HG02623 (cell line): Measurements from ENCODE around the gene CMSS1.

Source experiments
- ATAC-seq: cut with Tn5 transposase; IDR thresholded peaks from one replicate; pipeline ENCODE4 v1.9.1; 2021; ENCODE audit warnings: moderate library complexity; ENCODE audit not compliant: unreplicated experiment

The CMSS1 gene

DNA sequence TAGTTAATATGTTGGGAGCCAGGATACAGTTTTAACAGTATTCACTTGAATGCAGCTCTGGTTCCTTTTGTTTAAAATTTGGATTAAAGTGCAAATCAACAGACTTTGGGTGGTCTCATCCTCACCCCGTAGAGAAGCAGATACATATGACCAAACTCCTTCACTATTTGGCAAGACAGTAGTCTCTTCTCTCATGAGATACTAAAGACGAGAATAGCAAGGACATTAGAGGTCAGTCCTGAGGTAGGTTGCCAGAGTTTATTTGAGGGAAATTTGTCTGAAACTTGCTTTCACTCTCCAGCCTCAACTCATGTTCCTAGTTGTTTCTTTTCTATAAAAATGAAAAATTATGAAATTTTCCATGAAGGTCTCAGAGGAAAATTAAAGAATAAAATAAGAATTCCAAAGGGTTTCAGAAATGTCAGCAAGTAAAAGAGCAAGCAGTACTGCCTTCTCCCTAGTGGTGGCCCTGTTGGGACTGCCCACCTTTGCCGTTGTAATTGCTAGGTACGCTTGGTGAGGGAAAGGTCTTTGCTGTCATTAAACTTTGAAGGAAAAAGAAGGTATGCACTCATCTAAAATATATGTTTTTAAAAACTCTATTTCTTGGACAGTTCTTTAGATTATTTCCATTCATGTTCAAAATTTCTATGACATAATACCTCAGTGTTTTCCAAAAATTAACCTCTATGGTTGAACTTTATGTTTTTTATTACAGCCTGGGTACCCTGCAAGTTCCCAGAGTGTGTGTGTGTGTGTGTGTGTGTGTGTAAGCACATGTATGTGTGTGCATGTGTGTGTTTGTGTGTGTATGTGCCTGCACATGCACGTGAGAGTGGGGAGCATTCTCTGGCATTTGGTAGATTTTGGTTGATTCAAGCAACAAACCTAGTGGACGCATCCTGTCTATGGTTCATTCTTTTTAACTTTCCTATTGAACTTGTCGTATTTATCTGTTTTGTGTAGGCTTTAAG is 111.4 kb downstream of the CMSS1 start:
- ATAC-seq, result no peak

DNA sequence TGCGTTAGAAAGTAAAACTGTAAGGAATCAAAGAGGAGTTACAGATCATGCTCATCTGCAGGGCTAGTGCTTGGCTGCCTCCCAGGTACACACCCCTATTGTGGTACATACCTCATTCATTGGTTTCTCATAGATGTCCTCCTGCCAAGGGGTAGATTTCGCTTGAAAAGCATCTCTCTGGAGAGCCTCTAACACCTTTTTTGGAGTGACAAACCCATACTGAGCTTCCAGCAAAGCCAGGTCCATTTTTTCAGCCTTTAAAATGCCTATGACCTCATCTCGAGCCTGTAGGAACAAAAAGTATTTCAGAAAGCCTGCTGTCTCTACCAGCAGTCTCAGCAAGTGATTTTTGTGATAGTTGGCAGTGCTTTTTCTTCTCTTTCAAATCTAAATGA is 112.1 kb downstream of the CMSS1 start:
- ATAC-seq, result no peak

DNA sequence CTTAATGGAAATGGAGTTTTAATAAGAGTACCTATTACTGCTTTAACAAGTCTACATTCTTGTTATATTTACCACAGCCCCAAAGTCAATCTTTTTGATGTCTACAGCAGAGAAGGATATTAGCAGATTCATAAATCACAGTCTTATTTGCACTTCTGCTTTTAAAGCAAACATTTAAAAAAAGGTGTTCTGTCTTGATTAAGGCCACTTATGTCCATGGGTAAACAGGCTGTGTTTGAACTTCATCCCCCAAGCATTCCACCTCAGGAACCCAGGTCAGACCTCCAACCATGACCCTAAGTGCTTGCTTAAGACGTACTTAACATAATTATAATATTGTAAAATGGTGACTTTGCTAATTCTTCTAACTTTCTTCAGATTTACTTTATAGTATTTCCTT is 113.4 kb downstream of the CMSS1 start:
- ATAC-seq, result no peak

DNA sequence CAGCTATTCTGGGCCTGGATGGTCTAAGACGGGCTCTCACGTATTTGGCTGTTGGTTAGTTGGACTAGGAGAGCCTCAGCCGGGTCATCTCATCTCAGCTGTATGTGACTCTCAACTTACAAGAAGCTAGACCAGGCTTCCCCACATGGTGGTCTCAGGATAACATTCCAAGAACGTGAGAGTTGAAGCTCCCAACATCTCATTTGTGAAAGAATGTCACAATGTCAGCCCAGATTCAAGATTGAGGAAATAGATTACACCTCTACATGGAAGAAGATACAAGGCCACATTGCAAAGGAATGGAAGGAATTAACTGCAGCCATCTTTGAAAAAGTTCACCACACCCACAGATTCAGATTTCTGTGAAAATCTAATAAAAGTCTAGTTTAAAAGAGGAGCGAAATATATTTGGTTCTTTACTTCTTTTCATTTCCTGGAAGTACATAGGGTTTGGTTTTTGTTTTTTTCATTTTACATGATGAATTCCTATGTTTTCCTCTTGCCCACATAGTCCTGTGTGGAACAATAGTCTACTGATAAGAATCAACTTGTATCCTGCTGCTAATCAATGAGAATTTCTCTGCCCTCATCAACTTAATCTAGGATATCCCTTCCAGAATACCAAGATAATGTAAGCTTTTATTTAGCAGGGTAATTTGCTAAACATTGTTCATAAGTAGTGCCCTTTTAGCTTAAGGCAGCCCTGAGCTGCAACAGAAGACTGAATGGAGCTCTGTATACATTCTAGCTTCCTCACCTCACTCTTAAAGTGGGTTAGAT is 116.5 kb downstream of the CMSS1 start:
- ATAC-seq, result no peak

DNA sequence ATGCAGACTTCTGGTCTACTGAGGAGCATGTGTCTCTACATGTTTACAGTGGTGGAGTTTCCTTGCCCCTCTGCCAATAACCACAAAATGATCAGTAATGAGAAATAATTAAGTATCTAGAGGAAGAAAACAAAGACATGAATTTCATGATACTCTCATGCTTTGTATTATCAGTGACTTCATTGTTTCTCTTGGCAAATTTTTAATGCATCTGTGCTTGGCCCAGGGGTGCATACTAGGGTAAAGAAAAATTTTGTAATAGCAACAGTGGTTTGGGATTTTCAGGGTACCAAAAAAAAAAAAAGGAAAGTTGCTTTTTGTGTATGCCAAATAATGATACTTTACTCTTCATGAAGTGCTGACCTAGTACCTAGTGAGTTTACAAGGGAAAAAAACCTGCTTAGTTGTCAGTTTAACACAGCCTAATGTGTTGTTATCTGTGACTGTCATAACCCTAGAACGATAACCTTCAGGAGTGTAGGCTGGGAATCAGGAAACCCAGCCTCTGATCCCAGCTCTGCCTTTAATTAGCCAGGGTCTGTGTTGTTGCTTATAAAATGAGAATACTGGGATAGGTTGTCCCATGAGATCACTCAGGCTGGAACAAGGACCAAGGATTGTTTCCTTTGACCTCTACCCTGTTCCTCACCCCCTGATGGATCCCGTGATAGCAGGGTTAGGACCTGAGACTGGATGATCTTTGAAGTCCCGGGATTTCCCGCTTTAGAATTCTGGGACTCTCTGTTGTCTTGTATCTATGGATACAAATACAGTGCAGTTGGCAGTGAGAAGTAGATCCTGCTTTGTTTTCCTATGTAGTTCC is 117.5 kb downstream of the CMSS1 start:
- ATAC-seq, result no peak

DNA sequence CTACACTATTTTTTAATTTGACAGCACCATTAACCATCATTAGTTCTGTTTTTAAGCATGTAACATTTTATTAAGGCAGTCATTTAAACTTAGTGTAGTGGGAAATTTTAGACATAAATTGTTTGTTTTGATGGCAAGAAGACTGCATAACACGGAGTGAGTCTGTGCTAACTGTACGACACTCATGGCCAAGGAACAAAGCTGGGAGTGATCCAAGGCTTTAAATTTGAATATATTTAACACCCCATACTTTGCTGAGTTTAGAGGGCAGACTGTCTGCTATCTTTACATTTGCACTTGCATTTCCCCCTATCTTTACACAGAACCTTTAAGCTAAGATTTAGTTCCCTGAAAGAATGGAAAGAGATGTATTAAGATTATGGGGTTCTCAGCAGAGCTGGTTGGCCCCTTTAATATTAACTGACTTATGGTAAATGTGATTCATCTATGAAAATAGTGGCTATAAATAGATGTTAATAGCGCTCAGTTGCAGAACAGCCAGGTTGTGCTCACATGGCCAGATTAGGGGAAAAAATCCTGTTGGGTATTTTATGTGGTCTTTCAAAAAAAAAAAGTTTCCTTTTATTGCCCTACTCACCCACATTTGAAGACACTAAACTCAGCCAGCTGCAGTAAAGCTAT is 120.7 kb downstream of the CMSS1 start:
- ATAC-seq, result no peak

DNA sequence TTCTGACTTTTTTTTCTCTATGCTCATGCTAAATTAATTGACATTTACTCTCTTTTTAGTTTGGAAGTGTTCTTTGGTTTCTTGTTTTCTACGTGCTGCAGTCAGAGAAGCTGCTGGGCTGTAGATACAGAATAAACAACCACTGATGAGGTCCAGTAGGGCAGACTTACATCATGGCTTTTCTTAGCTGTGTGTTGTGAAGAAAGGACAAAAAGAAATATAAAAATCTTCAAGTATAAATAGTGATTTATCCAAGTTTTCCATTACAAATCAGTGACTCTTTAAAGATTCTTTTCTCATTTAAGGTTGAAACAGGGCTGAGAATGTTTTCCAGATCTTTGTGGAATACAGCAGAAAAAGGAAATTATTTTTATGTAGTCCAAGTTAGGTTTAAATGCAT is 122.2 kb downstream of the CMSS1 start:
- no peak for ATAC-seq

DNA sequence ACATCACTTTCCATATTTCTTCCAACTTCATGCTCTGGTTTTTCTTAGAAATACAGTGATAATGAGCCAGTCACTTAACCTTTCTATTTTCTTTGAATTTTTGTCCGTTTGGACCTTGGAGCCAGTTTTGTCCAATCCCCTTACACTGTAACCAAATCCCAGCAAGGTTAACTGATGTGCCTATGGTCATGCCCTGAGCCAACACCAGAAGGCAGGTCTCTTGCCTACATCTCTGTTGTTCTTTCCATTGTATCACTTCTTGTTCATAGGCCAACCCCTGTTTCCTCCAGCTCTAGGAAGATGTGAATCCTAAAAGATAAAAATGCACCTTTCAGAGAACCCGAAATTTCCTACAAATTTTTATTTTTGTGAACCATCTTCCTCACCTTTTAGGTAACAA is 122.7 kb downstream of the CMSS1 start:
- ATAC-seq, result no peak

DNA sequence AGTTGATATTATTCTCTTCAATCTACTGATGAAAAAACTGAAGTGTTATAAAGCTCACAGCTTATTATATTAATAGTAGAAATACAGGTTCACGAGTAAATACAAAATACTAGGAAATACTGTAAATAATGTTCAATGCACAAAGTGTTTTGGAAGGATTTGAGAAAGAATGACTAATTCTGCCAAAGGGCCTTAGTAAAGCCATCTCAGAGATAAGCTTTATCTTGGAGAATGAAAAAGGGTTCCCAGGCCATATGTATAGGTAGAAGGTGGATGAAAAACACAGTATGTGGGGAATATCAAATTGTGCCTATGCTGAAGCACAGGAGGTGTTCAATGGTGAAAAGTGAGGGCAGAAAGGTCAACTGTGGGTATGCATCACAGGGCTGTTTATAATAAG is 123.5 kb downstream of the CMSS1 start:
- ATAC-seq, result no peak

DNA sequence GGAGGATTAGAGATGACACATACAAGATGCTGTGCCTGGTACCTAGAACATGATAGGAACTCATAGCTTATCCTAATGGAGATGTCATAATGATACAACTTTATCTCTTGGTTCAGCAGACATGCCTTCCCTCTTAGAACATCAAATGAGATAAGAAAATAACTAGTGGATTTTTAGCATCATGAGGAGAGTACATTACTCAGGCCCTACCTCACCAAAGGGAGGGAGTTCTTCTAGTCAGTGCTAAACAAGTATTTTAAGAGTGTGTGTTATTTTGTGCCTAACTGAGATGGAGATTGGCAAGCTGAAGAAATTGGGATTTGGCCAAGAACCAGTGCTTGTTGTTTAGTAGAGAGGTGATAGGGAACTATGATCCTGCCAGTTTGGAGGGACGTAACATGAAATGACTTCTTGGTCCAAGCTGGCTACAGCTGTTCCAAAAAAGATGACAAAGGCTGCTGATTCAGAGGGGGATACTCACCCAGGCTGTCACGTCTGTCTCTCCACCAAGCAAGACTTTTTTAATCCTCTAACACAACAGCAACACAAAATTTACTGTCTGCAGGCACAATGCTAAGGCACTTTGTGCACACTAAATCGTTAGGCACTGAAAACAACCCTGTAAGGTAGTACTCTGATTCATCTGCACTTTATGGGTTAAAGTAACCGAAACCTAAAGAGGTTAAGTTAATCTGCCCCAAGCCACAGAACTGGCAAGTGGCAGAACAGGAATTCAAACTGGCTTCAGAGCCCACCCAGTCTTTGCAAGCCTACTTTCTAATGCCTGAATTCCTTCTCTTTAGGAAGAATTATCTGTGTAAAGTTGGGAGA is 126.5 kb downstream of the CMSS1 start:
- no peak for ATAC-seq

DNA sequence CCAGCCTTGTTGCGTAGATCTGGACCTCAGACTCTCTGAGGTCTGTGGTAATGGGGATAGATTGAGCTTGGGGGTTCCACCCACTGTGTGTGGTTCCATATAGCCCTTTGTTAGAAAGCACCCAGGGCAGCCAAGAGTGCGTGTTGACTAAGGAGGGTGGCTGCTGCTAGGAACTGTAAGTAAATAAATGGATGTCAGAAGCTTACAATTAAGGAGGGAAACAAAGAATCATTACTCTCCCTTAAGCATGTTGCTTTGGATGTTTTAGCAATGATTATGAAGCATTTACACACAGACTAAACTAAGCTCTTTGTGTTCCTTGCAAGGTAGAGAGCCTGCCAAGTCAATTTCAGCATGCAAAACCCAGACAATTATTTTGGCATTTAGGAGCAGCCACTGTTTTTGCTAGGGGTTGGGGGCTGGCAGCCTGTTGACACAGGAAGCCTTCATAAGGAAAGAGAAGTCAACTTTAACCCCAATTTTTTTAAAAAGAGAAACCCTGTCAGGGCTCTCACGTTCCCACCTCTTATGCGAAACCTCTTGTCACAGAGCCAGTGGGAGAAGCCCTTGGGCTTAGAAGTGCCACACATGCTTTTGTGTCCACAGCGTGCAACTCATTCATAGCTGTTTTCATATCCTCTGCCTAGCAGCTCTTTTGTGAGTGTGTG is 127.8 kb downstream of the CMSS1 start:
- no peak for ATAC-seq

DNA sequence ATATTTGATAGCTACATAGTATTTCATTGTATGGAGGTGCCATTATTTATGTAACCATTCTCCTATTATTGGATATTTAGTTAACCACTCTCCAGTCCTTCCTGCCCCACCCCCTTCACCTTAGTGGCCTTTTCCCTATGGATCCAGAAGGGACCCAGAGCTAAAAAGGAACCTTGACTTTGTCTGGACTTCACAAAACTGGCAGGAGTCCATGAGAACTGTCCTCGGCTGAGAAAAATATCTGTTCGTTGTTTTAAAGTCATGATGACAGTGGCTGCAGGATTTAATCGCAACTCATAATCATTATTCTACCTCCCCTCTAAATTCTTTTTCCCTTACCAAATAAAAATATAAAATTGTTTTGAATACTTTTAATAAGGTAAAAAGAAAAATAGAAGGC is 129.7 kb downstream of the CMSS1 start:
- no peak for ATAC-seq

DNA sequence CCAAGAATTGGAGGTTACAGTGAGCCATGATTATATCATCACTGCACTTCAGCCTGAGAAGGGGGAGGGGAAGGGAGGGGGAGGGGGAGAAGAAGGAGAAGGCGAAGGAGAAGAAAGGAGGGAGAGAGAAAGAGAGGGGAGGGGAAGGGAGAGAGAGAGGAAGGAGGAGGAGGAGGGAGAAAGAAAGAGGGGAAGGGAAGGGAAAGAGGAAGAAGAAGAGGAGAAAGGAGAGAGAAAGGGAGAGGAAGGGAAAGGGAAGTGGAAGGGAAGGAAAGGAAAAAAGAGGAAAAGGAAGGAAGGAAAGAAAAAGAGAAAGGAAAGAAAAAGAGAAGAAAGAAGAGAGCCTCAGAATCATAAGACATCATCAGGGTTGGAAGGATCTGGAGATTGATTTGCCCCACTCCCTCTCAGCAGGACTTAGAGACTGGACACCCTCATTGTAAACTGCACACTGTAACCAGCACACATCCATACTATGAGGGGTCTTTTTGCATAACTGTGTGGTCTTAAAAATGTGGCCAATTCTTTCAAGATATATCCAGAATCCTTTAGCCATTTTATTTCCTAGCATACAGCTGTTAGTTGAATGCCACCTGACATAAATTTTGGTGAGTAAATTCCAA is 130.9 kb downstream of the CMSS1 start:
- no peak for ATAC-seq

DNA sequence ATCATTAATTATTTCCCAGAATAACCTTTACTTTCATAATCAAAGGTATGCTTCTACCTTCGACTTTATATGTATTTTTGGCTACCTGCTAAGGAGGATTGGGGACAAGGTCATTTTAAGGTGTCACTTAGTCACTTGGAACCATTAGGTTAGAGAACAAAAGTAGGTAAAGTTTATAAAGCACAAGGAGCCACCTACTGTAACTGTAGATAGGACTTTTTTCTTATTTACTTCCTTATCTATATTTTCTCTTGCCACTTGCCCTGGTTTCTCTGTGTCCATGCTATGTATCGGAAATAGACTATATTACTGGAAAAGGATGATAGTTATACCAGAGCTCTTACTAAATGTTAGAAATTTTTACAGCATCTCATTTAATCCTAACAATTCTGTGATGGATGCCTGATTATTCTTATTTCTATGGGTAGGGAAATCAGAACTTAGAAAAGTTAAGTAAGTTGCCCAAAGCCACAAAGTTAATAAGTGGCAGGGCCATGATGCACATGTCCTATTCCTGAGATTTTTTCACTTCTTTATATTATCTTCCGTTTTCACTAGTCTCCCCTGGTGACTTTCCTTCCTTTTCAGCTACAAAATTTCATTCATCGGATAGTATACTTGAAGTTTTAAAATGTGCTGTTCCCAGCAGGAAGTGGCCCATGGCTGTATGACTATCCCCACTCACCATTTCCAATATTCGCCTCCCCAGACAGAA is 132.5 kb downstream of the CMSS1 start:
- no peak for ATAC-seq

DNA sequence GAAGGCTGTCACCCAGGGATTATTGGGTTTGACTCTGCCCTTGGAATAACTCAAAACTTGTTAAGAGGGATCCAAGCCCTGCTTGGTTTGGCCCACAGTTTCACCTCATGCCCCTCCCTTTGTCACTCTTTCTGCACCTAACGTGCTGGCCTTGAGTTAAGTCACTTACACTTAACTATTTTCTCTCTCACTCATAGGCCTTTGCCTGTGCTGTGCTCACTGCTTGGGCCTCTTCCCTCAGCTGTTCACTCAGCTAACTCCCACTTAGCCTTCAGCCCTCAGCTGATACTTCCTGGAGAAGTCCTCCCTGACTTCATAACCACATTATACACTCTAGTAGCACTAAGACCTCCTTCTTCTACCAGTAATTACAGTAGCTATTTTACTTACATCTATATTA is 133.3 kb downstream of the CMSS1 start:
- no peak for ATAC-seq

DNA sequence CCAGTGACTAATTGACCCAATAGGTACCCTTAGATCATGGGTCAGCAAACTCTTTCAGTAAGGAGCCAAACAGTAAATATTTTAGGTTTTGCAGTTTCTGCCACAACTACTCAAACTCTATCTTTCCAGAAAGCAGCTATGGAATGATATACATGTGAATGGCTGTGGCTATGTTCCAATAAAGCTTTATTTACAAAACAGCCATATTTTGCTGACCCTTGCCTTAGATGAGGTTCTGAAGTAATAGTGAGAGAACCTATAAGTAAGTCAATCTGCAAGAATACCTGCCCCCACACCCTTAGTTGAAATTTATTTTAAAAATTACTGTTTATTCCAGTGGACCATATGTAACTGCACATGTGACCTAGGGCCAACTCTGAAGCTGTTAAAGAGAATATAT is 134.0 kb downstream of the CMSS1 start:
- ATAC-seq, result no peak

DNA sequence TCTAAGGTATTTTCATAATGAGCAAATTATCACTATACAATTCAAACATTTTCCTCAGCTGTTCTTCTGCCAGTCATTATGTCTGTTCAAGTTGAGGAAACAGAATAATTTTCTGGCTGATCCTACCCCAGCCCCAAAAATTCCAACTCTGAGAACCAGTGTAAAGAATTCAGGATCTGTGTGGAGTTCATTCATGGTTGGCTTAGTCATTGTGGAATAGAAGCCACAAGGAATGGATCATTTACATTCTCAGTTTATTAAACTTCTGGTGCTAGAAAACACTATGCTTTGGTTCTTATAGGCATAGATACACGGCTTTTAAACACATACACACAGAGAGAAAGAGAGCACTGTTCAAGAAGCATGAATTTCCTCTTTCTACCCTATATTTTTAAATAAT is 134.6 kb downstream of the CMSS1 start:
- no peak for ATAC-seq

DNA sequence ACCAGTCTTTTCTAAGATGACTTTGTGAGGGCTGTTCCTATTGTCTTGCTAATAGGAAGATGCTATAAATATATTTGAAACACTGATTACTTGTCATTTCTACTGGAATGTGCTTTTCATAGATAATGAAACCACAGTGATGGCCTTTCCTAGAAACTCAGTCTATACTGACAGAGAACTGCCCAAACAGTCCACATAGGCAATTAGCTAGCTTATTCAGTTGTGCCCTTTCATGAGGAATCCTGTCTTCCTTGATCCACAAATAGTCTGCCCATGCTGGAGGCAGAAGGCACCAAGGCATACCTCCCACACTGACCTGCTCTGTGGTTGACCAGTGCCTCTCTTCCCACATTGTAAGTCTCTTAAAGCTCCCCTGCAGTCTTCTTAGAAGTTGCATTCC is 135.9 kb downstream of the CMSS1 start:
- ATAC-seq, result no peak
